Epithelial cell of proximal tubule (primary cell): ENCODE measurements around the gene DYNC2I2. TPM values are rescaled to one million over a fixed set of nuclear protein-coding genes. Genes with fewer than 3 reads are reported as not detected.

Experiments
- DNase-seq: peaks from one replicate; pipeline ENCODE4 v3.0.0-alpha.2; 2011; ENCODE audit warnings: low read depth
- H3K4me3 ChIP-seq: 2 replicates; pipeline ENCODE4 v1.5.1; 2011; ENCODE audit warnings: low read depth, mild to moderate bottlenecking, low read length
- total RNA-seq: library from RNA; depleted of rRNA; stranded (reverse); fragments of >200 nt; gene quantifications from 2 replicates; pipeline ENCODE4 v1.2.3, GENCODE V29; 2015
- TF ChIP-seq, protein P1 (sequence below): conservative IDR thresholded peaks from 2 replicates; pipeline ENCODE4 v1.5.1; 2012; ENCODE audit warnings: low read depth, mild to moderate bottlenecking, low read length

Gene DYNC2I2
- total RNA-seq, 1 donor from 2014 or later, result 121 TPM

- no peak for DNase-seq
- TF ChIP-seq, protein P1, sequence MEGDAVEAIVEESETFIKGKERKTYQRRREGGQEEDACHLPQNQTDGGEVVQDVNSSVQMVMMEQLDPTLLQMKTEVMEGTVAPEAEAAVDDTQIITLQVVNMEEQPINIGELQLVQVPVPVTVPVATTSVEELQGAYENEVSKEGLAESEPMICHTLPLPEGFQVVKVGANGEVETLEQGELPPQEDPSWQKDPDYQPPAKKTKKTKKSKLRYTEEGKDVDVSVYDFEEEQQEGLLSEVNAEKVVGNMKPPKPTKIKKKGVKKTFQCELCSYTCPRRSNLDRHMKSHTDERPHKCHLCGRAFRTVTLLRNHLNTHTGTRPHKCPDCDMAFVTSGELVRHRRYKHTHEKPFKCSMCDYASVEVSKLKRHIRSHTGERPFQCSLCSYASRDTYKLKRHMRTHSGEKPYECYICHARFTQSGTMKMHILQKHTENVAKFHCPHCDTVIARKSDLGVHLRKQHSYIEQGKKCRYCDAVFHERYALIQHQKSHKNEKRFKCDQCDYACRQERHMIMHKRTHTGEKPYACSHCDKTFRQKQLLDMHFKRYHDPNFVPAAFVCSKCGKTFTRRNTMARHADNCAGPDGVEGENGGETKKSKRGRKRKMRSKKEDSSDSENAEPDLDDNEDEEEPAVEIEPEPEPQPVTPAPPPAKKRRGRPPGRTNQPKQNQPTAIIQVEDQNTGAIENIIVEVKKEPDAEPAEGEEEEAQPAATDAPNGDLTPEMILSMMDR, result no peak
- no peak overlapping the region for H3K4me3 ChIP-seq
Observed at GRCh38 chr9:128626181-128626580, 30.5 kb downstream of the DYNC2I2 start.

- TF ChIP-seq, protein P1, result no peak
- H3K4me3 ChIP-seq, result no peak overlapping the region
- DNase-seq, result no peak
Observed at GRCh38 chr9:128625391-128626146, 31.1 kb downstream of the DYNC2I2 start.

DNA sequence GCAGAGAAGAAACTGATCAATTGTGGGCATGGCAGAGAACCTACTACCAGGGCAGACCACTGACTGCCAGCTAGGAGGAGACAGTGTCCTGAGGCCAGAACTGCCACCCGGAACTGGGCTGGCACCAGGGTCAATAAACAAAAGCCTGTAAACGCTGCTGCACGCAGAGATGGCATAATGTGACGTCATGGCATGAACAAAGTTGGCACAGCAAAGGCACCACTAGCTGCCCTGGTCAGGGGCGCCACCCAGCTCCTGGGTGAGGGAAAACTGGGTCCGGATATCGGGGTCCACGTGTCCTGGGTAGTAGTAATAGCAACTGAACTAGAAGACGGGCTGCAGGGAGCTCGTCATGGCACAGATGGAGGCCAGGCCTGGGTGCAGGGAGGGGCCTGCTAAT is 32.1 kb downstream of the DYNC2I2 start:
- no peak overlapping the region for H3K4me3 ChIP-seq
- DNase-seq, result no peak
- TF ChIP-seq, protein P1, result no peak

DNA sequence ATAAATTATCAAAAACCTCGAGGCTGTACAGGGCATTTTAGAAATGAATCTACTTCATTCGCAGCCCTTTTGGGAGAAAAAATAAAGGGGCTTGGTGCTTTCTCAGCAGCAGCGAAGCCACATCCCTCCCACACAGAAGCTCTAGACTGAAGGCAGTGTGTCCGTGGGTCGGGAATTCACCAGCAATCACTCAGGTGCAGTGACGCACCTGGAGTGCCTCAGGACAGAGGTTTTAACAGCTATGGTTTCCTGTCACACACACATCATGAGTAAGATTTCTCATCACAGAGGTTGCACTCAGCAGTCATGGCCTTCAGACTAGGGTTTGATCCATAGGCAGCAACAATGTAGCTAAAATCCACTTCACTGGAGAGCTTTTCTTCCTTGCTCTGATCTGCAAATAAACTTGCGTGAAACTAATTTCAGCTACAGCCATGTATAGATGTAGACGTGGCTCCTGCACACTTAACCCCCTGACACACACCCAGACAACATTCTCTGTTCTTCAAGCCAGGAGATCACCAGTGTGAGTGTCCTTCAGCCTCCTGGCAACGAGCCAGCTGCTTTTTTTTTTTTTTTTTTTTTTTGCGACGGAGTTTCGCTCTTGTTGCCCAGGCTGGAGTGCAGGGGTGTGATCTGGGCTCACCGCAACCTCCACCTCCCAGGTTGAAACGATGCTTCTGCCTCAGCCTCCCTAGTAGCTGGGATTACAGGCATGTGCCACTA is 34.8 kb downstream of the DYNC2I2 start:
- no peak for DNase-seq
- H3K4me3 ChIP-seq, result no peak overlapping the region
- TF ChIP-seq, protein P1, result no peak

DNA sequence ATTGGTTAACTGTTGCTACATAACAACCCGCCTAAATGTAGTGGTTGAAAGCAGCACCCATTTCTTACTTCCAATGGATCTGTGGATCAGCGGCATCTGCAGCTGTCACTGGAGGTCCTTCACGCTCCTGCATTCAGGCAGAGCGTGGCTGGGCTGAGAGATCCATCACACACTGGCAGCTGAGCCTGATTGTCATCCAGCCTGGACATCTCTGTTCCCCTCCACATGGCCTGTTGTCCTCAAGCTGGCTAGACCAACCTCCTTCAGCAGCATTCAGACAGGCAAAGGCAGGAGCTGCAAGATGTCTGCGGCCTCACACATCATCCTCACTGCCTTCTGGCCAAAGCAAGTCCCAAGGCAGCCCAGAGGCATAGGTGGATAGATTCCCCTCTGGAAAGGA is 36.9 kb downstream of the DYNC2I2 start:
- no peak overlapping the region for H3K4me3 ChIP-seq
- TF ChIP-seq, protein P1, result no peak
- no peak for DNase-seq

- DNase-seq, result no peak
- TF ChIP-seq, protein P1, result no peak
- no peak overlapping the region for H3K4me3 ChIP-seq
Observed at GRCh38 chr9:128619127-128619526, 37.5 kb downstream of the DYNC2I2 start.
